Smooth muscle cell (in vitro differentiated cells): ENCODE results near the gene GDF7. TPM values are rescaled to one million over a fixed set of nuclear protein-coding genes. Genes with fewer than 3 reads are reported as not detected.

ENCODE experiments used
- DNase-seq: peaks from one replicate; lab custom pipeline; 2025; ENCODE audit not compliant: unreplicated experiment; lab: John Stamatoyannopoulos, UW
- H2AFZ ChIP-seq: fragments of 200-600 bp; sonication (generic); 2 replicates; pipeline ENCODE4 v1.6.0; 2016; ENCODE audit warnings: antibody characterized with exemption, low read depth, mild to moderate bottlenecking
- H3F3A ChIP-seq: fragments of 200-600 bp; sonication (generic); 2 replicates; pipeline ENCODE4 v1.6.0; 2017; ENCODE audit warnings: antibody characterized with exemption, low read depth
- H3K27ac ChIP-seq: fragments of 200-600 bp; sonication (generic); 2 replicates; pipeline ENCODE4 v1.5.1; 2016; ENCODE audit warnings: low read depth, mild to moderate bottlenecking
- H3K27me3 ChIP-seq: fragments of 200-600 bp; sonication (generic); 2 replicates; pipeline ENCODE4 v1.6.1; 2016; ENCODE audit warnings: low read depth, mild to moderate bottlenecking
- H3K36me3 ChIP-seq: fragments of 200-600 bp; sonication (generic); 2 replicates; pipeline ENCODE4 v1.5.1; 2016; ENCODE audit warnings: low read depth
- H3K4me1 ChIP-seq: fragments of 200-600 bp; sonication (generic); 2 replicates; pipeline ENCODE4 v1.5.1; 2016; ENCODE audit warnings: low read depth
- H3K4me2 ChIP-seq: fragments of 200-600 bp; sonication (generic); 2 replicates; pipeline ENCODE4 v1.6.0; 2016; ENCODE audit warnings: mild to moderate bottlenecking
- H3K4me3 ChIP-seq: fragments of 200-600 bp; sonication (generic); 2 replicates; pipeline ENCODE4 v1.5.1; 2016; ENCODE audit warnings: mild to moderate bottlenecking
- H3K79me2 ChIP-seq: fragments of 200-600 bp; sonication (generic); 2 replicates; pipeline ENCODE4 v1.6.0; 2016; ENCODE audit warnings: low read depth, mild to moderate bottlenecking
- H3K9ac ChIP-seq: fragments of 200-600 bp; sonication (generic); 2 replicates; pipeline ENCODE4 v1.6.0; 2016; ENCODE audit warnings: low read depth
- H3K9me3 ChIP-seq: fragments of 200-600 bp; sonication (generic); replicated peaks from 2 replicates; pipeline ENCODE4 v1.5.1; 2016; ENCODE audit warnings: low read depth
- H4K20me1 ChIP-seq: fragments of 200-600 bp; sonication (generic); 2 replicates; pipeline ENCODE4 v1.6.0; 2016; ENCODE audit warnings: low read depth
- WGBS: methylation state at CpG from one replicate; pipeline ENCODE4 v1.1.7; 2016; ENCODE audit warnings: low lambda C conversion rate; 5-methylcytosine and 5-hydroxymethylcytosine counted together
- polyA plus RNA-seq: library from polyadenylated mRNA; unstranded; fragments of >200 nt; fragmentation: Nextera tagmentation; extraction: Ambion mirVana; gene quantifications from 2 replicates; pipeline ENCODE4 v1.2.1, GENCODE V29; 2016
- total RNA-seq: library from RNA; depleted of rRNA; stranded (reverse); fragments of >200 nt; gene quantifications from 2 replicates; pipeline ENCODE4 v1.2.3, GENCODE V29; 2014
- TF ChIP-seq, protein P1 (sequence below): fragments of 200-600 bp; sonication (generic); IDR thresholded peaks from 2 replicates; pipeline ENCODE4 v1.5.1; 2017; ENCODE audit warnings: borderline replicate concordance, mild to moderate bottlenecking, antibody characterized with exemption; ENCODE audit not compliant: insufficient read depth, poor library complexity, severe bottlenecking

Gene GDF7
- total and polyA plus RNA-seq, 2 experiments from 2014 or later: under 0.01 TPM; not detected in 1

DNA sequence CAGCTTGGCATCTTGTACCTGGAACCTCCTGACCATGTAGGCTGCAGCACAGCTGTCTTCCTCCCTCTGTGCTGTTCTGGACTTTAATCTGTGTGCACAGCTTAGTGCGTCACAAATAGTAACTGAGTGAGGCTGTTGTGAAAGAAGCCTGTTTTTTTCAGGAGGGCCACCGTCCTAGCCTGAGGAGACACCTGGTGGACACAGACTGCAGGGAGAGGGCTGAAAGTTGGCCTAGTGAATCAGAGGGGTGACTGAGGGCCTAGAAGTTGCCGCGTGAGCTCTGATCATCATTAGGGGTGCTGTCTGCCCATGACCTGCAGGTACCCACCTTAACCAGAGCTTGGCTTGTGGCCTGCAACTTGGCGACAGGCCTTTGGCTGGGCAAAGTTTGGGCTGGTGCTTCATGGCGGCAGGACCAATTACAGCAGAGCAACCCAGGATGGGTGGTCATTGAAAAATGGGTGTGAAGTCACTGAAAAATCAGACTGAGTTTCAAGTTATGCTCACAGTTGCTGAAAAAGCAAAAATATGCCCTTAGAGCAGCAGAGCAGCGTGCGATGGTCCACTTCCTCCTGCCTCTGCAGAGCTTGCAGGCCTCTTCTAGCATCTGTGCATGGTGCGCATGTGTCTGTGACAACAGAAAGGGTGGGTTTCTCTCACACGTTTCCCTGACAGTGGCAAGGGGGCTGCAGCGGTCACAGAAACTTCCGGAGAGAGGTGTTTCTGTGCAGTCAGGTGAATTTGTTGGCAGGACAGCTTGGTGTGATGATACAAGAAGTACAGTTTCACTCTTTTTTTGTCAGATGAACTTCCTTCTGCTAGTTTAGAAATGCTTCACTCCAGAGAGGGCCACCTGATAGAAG is 9.6 kb downstream of the GDF7 start:
- no peaks in the 10 kb centered on the region for H3K36me3 ChIP-seq
- H3K27ac ChIP-seq: no peak overlapping the region
- no peaks in the 10 kb centered on the region for H3K79me2 ChIP-seq
- 94% methylated on average over 12 of the region's 12 CpGs for WGBS
- TF ChIP-seq, protein P1, sequence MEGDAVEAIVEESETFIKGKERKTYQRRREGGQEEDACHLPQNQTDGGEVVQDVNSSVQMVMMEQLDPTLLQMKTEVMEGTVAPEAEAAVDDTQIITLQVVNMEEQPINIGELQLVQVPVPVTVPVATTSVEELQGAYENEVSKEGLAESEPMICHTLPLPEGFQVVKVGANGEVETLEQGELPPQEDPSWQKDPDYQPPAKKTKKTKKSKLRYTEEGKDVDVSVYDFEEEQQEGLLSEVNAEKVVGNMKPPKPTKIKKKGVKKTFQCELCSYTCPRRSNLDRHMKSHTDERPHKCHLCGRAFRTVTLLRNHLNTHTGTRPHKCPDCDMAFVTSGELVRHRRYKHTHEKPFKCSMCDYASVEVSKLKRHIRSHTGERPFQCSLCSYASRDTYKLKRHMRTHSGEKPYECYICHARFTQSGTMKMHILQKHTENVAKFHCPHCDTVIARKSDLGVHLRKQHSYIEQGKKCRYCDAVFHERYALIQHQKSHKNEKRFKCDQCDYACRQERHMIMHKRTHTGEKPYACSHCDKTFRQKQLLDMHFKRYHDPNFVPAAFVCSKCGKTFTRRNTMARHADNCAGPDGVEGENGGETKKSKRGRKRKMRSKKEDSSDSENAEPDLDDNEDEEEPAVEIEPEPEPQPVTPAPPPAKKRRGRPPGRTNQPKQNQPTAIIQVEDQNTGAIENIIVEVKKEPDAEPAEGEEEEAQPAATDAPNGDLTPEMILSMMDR: no peak
- H3K9ac ChIP-seq: no peak overlapping the region
- no peak overlapping the region for H3K4me2 ChIP-seq
- H4K20me1 ChIP-seq: no peaks in the 10 kb centered on the region
- H3K4me1 ChIP-seq: peaks cover 5% of the 10 kb centered on the region
- DNase-seq: no peak
- no peaks in the 10 kb centered on the region for H3F3A ChIP-seq
- H2AFZ ChIP-seq: no peak overlapping the region
- H3K4me3 ChIP-seq: no peak overlapping the region
- peaks cover 26% of the 10 kb centered on the region for H3K27me3 ChIP-seq
- no peaks in the 10 kb centered on the region for H3K9me3 ChIP-seq

DNA sequence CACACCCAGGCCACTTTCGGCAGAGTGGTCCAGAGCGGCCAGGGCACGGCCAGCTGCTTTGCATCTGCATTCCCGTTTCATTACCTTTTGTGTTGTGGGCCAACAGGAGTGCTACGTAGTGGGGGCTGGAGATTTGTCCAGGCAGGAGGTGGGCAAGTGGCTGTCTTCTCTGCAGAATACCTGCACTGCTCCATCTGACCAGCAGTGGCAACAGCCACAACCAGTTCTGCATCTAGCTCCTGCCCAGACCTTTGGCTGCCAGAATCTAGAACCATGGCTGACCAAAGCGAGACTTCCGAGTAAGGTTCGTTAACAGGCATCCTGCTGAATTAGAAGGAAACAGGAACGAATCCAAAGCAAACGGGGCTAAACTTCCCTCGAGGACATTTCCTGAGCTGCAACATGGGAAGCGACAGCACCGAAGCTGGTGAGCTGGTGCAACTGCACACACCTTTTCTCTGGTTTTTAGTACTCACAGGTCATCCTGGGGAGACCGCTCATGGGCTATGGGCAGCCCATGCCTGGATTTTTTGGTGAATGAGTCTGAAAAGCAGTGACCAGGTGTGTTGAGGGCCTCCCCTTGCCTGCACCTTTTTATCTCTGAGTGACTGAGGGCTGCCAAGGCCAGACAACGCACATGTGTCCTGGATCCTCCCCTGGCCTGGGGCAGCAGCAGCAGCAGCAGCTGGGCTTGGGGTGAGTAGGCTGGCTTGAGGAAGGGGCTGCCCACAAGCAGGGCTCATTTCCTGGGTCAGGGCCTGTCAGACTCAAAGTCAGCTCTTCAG is 10.5 kb downstream of the GDF7 start:
- Histone ChIP-seq H3K27me3 (peaks cover 17% of the 10 kb centered on the region), H3K4me1 (peaks cover 1% of the 10 kb centered on the region), H3K36me3 (no peaks in the 10 kb centered on the region), H3K4me3 (no peak overlapping the region), H3K9ac (no peak overlapping the region), H3K79me2 (no peaks in the 10 kb centered on the region), H3F3A (no peaks in the 10 kb centered on the region), H4K20me1 (no peaks in the 10 kb centered on the region), H2AFZ (no peak overlapping the region), H3K27ac (no peak overlapping the region), H3K4me2 (no peak overlapping the region), H3K9me3 (no peaks in the 10 kb centered on the region)
- no peak for DNase-seq
- TF ChIP-seq, protein P1: no peak
- WGBS: 81% methylated on average over 15 of the region's 15 CpGs

DNA sequence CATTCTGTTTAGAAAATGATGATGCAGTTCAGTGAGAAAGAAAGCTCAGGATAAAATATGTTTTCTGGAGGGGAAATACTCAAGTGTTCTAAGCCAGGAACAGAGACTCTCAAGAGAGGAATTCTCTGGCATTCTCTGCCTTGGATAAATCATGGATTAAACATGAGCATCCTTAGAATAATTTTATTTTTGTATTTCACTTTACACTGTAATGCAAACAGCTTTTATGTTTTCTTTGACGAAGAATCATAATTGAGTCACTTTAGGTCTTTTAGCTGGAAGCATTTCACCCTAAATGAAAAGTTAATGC is 11.1 kb downstream of the GDF7 start:
- no peak overlapping the region for H3K4me3 ChIP-seq
- H3F3A ChIP-seq: no peaks in the 10 kb centered on the region
- no peaks in the 10 kb centered on the region for H3K79me2 ChIP-seq
- H4K20me1 ChIP-seq: no peaks in the 10 kb centered on the region
- TF ChIP-seq, protein P1: no peak
- no peaks in the 10 kb centered on the region for H3K36me3 ChIP-seq
- no peaks in the 10 kb centered on the region for H3K4me1 ChIP-seq
- peaks cover 12% of the 10 kb centered on the region for H3K27me3 ChIP-seq
- no peak overlapping the region for H3K27ac ChIP-seq
- H3K4me2 ChIP-seq: no peak overlapping the region
- no peak overlapping the region for H3K9ac ChIP-seq
- 94% methylated on average over 1 of the region's 1 CpG for WGBS
- H3K9me3 ChIP-seq: no peaks in the 10 kb centered on the region
- H2AFZ ChIP-seq: no peak overlapping the region
- no peak for DNase-seq
